ENCODE results near the gene SOX4.

Gene SOX4

GRCh38 chr6:21613809-21614208 lies 20.3 kb downstream of the SOX4 start:
- no peak for DNase-seq (ENCODE audit: low read depth in 2 of 2)

DNA sequence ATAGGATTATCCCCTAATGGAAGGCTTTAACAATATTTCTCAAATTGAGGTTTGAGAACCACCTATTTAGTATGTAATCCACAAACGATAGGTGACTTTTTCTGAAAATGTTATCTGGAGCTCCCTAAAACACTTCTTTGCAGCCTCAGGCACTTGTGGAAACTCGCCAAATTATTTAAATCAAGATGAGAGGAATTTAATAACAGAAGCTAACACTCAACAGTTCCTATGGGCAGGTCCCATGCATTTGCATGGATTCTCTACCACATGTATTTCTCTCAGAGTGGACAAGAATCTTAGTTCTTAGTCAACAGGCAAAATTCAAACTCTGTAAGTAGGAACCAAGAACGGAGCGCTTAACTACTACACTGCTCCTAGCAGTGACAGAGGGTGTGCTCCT lies 20.7 kb downstream of the SOX4 start:
- no peak for DNase-seq (ENCODE audit: low read depth in 2 of 2)

- DNase-seq (ENCODE audit: low read depth in 2 of 2), result no peak
Measured at GRCh38 chr6:21615504-21615903, 22.0 kb downstream of the SOX4 start.

GRCh38 chr6:21616005-21616404 lies 22.5 kb downstream of the SOX4 start:
- DNase-seq (ENCODE audit: low read depth in 2 of 2), result no peak

GRCh38 chr6:21625642-21626041 lies 32.1 kb downstream of the SOX4 start:
- no peak for DNase-seq (ENCODE audit: low read depth in 2 of 2)

DNA sequence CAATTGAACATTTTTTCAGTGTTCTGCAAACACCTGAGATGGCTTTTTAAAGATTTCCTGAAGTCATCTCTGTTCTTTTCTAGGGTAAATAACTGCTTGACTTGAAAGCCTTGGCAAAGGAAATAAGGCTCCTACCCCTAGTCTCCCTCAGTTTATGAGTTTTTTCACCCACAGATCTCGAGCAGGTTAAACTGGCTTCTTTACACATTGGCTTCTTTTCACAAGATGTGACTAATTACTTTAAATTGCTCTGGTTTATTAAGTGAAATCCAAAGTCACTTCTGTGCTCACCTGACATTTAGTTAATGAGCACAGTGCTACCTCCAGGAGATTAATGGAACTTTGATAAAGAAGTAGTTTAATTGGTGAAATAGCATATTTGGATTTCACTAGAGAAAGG lies 33.2 kb downstream of the SOX4 start:
- no peak for DNase-seq (ENCODE audit: low read depth in 2 of 2)

DNA sequence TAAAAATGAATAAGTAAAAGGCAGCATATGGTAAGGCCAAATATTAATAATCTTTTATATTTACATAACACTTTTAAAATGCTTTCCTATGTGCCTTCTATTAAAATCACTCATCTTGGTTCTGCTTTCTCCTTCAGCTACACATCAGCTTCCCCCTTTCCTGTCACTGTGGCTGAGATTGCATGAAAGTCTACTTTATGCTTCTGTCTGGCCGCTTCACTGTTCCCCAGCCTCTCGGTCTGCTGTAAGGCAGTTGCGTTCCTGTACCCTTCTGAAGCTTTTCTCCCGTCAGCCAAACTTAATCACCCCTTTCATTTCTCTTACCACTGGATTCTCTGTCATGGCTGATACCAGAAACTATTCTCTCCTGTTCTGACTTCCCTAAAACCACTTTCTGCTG lies 34.6 kb downstream of the SOX4 start:
- DNase-seq (ENCODE audit: low read depth in 2 of 2), result no peak

DNA sequence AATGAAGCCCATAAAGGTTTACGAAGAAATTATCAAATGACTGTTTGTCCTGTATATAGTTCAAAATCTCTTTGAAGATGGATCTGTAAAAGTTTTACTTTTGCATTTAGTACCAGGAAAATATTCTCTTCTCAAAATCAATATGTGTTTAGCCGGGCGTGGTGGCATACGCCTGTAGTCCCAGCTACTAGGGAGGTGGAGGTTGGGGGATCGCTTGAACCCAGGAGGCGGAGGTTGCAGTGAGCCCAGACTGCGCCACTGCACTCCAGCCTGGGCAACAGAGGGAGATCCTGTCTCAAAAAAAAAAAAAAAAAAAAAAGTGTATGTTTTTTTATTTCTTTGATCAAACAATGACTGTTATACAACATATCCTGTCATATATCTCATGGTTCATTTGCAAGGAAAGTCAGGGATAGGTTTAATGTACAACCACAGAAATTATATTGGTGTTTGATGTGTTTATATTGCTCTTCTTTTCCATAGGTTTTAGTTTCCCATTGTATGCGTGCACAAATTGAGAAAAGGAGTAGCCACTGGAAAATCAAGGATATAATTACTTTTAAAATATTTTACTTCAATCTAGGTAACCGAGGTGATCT lies 40.1 kb downstream of the SOX4 start:
- DNase-seq (ENCODE audit: low read depth in 2 of 2), result no peak

DNA sequence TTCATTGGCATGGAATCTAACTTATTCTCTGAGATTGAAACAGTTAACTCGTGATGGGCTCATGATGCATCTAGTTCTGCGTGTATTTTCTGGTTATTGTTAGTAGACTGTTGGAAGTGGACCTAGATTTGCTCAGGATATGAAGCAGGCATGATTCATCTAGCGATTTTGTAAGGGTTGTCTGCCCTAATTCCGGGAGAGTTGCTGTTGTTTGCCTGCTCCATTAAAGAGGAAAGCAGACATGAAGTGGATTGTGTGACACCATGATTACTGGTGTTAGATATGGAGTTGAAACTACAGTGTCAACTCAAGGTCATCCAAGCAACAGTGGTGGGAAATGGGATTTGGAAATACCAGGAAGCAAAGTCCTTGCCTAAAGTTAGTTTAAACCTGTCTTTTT lies 41.0 kb downstream of the SOX4 start:
- no peak for DNase-seq (ENCODE audit: low read depth in 2 of 2)

- DNase-seq (ENCODE audit: low read depth in 2 of 2), result no peak
Measured at GRCh38 chr6:21636876-21637275, 43.3 kb downstream of the SOX4 start.

GRCh38 chr6:21639316-21639715 lies 45.8 kb downstream of the SOX4 start:
- no peak for DNase-seq (ENCODE audit: low read depth in 2 of 2)

Data from stimulated activated CD4-positive, alpha-beta T cell treated with anti-CD3 and anti-CD28 coated beads, Interleukin-1b, Interleukin-23, amount 100 ng/mL, for 4 hours (primary cell).